Measurements from ENCODE around the gene VPS51.

Gene VPS51

DNA sequence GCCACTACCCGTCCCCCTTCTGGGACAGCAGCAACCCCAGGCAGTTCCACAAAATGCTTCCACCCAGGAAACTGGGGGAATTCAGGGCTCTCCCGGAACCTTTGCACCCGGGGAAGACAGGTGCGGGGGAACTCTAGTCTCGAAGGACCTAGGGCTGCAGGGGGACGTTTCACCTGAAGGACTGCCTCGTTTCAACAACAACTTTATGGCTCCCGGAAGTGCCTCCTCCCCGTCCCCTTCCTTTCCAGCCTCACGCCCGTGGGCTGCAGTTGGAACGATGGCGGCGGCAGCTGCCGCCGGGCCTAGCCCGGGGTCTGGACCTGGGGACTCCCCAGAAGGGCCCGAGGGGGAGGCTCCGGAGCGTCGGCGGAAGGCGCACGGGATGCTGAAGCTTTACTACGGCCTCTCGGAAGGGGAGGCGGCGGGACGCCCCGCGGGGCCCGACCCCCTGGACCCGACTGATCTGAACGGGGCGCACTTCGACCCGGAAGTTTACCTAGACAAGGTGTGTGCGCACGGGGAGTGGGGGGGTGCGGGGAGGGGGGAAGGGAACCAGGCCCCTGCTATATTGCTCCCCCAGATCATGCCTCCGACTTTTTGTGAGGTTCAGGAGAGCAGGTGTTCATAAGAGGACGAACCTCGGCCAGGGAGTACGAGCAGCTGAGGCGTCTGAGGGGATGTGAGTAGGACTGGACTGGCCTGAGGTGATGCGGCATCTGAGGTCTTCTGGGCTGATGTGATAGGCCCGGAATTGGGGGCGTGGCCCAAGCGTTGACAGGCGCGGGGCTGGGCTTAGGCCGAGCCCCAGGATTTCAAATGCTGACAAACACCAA, at the start of gene VPS51:
VPS51 (plus strand) TSS at position 241 of the 833 bp plus-strand sequence; CDS start at position 278, 37 bp downstream.
- DNase-seq: peak; percentile 83

DNA sequence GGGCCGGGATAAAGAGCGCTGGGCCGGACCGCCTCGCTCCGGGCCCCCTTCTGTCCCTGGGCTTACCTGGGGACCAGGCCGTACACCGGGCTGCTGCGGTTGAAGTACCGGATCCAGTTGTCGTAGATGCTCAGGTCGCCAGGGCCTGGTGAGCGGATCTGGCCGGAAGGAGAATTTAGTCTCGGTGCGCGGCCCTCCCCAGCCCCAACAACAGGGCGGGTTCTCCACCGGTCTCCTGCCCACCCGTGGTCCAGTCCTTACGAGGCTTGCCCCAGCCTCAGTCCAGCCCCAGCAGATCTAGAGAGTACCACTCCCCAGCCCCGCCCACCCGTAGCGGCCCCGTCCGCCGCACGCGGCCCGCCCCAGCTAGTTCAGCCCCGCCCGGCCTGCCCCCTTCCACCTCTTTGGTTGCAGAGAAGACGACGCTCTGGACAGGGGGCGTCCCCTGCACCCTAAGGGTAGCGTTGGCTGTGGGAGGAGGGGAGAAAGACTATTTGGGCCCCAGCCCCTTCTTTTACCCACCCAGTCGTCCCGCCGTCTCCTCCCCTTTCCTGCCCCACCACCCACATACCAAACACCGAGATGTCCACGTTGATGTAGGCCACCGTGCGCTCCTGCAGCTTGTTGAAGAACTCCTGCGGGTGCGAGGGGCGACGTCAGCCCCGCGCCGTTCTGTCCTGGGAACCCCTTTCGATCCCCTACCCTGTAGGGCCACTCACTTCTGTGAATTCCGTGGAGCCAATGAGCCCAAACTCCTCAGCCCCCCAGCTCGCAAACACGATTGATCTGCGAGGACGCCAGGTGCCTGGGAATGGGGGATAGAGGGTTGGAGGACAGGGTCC, 48.2 kb upstream of the VPS51 start:
- DNase-seq: no peak

DNA sequence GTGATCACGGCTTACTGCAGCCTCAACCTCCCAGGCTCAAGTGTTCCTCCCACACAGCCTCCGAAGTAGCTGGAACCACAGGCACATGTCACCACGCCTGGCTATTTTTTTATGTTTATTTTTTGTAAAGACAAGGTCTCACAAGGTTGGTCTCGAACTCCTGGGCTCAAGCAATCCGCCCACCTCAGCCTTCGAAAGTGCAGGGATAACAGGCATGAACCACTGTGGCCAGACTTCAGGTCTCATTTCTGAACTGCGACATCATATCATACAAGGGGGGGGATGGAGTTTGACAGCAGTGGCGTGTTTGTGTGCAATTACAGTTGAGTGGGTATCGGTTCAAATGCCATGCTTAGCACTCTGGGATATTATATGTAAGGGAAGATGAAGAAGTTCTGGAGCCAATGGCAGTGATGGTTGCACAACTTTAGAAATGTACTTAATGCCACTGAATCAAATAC, 44.6 kb upstream of the VPS51 start:
- no peak for DNase-seq

DNA sequence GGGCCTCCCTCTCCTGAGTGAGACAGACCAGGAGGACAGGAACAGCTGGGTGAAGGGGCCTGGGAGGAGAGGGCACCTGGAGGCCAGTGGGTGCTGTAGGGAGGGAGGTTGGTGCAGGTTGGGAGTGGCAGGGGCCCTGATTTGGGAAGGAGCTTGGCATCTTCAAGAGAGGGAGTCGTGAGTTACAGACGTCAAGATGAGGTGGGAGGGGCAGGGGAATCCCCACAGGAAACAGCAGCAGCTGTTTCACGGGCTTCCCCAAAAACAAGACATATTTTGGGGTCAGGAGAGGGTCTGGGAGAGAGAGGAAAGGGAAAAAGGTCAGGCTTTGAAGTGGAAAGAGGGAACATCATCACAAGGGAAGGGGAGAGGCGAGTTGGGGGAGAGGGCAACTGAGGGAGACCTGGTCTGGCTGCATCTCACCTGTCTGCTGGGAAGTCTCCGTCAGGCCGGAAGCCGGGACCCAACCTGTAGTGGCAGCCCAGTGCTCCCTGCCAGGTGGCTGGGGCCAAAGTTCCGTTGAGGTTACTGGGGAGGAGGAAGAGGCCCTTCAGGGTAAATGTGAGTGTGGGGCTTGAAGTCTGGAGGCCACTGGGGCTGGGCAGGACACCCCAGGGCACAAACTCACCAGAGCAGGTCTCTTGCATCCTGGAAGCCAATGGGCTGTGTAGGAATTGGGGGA, 42.0 kb upstream of the VPS51 start:
- no peak for DNase-seq

DNA sequence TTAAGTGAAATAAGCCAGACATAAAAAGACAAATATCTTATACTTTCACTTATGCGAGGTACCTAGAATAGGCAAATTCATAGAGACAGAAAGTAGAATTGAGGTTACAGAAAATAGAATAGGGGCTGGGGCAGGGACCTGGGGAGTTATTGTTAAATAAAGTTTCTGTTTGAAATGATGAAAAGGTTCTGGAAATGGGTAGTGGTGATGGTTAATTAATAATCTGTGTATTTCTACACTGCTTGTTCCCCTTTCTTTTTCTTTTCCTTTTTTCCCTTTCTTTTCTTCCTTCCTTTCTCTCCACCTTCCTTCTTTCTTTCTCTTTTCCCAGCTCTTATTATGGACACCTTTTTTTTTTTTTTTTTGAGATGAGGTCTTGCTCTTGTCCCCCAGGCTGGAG, 40.5 kb upstream of the VPS51 start:
- no peak for DNase-seq

DNA sequence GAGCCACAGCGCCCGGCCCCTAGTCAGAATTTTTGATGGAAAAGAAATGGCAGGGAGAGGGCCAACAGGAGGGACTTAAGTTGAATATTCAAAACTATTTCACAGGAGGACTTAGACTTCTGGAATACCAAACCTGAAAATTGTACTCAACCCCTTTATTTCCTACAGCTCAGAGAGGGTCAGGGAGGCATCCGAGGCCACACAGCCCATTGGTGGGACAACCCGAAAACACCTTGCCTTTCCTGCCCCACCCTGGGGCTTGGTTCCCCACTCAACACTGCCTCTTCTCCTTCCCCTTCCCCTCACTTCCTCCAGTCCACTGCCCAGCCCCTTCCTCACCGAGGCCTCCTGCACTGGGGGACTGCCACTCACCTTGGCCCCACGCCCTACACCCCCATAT, 39.0 kb upstream of the VPS51 start:
- DNase-seq: no peak

DNA sequence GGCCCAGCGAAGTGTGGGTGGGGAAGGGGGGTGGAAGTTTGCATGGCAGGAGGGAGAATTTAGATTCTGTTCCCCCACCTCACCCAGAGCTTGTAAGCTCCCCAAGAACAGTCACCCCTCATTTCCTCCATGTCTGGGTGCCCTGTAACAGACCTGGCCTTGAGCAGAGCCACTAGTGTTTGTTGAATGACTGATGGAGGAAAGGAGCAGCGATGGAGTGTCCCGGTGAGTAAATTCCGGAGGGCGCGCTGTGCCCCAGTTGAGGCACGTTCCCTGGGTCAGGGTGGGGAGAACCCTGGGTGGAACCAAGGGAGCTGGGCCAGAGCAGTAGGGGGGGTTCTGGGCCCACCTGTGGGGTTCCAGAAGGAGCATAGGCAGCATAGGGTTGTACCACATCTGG, 38.5 kb upstream of the VPS51 start:
- DNase-seq: no peak

DNA sequence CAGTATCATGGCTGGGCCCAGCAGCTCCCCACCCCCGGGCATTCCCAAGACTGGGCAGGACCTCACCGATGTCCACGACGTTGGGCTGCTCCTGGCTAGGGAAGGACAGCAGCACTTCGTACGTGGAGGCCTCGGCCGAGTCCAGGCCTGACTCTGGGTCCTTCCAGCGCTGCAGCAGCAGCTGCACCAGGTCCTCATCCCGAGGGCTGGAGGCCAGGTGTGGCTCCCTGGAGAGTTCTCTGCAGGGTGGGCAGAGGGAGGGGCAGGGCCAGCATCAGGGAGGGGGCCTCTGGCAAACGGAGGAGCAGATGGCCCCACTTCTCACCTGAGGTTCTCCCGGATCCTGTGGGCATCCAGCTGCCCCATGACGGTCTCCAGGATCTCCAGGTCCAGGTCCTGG, 38.0 kb upstream of the VPS51 start:
- no peak for DNase-seq

DNA sequence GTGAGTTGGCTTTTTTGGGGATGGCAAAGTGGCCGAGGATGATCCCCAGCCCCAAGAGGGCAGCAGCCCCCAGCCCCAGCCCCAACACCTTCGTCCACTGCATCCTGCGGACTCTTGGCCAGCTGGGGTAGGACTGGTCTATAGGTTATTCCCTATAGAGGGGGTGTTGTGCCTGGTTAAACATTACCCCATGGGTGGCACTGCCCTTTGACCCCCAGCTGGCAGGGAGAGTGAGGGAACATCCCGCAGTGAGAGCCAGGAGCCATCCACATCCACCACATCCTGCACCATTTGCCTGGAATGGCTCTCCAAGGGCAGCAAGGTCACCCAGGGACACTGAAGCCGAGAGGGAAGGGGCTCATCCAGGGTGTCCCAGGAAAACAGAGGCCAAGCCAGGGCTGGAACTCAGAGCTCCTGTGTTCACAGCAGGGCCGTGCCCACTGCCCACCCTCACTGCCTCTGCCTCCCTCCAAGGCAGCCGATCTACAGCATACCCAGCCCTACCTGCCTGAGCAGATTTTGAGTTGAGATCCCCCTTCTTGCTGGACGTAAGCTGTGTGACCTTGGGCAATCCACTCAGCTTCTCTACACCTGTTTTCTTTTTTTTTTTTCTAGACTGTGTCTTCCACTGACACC, 37.5 kb upstream of the VPS51 start, which contains the start of gene NAALADL1:
NAALADL1 (minus strand) TSS at position 135 of the 636 bp plus-strand sequence; CDS start at position 103, 32 bp downstream.
- no peak for DNase-seq

DNA sequence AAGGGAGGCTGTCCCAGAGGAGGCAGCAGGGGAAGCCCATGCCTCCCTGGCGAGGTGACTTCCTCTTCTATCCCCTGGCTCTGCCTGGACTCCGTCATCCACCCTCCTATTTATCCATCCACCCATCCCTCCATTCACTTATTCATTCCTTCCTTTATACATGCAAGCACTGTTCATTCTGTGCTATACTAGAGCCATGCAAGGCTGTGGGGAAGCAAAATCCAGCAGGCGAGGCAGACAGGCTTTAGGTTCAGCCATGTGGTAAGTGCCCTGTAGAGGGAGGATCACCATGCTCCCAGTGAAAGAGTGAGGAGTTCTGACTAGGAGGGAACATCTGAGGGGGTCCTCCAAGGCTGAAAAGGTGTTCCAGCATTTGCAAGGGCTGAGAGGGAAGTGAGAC, 36.5 kb upstream of the VPS51 start:
- DNase-seq: no peak

DNA sequence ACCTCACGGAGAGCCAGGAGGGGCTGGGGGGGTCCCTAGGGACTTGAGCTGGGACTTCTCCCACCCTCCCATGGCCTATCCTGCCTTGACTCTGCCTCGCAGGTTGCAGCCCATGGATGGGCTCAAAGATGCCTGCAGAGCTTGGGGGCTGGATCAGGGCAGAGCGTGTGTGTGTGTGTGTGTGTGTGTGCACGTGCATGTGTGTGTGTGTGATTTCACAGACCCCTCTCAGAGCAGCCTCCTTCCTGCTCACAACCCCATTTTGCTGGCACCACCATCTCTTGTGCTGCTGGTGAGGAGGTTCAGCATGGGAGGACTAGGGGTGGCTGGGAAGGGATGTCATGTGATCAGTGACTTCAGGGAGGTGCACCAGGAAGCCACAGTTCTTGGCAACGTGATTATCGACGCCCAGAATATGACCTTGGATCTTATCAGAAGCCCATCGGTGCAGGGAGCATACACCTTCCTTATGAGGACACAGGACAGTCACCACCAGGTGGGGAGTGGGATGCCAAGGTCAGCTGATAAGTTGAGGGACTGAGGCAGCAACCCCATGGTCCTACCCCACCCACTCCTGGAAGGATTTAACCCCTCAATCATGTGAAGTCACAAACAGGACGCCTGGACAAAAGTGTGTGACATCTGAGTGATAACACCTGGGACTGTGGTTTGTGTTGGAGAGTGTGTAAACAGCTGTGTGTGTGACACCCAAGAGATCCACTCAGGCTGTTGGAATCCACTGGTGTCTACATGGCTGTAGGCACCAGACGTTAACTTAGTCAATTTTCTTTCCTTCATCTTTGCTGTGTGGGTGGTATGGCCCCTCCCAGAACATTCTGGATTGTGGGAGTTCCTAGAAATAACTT, 35.8 kb upstream of the VPS51 start:
- no peak for DNase-seq

DNA sequence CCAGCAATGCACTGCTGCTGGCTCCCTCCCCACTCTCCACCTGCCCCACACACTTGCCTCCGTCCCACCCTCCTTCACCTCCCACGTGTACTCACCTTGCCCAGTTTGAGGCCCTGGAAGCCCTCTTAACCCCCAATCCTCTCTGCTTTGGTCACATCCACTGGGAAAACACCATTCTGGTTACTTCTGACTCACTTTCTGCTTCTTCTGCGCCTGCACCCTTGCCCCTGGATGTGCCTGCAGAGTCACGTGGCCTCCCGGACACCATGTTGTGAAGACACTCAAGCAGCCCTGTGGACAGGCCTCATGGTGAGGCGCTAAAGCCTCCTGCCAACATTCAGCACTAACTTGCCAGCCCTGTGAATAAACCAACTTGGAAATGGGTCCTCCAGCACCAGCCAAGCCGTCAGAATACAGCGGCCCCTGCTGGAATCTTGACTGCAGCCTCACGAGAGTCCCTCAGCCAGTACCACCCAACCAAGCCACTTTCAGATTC, 35.1 kb upstream of the VPS51 start:
- DNase-seq: no peak

DNA sequence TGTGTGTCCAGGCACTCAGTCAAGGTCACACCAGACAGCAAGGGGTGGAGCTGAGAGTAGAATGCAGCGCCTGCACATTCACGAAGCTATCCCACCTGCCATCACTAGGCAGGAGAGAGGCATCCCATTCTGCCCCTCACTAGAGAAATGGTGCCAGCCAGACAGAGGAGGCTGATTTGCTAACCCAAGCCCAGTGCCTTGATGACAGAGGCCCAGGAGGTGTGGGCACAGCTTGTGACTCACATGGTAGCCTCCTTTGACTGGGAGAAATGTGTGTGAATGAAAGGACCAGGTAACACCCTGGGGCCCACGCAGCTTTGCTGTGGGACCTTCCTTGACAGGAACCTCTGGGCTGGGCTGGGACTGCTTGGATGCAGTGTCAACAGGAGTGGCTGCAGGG, 32.5 kb upstream of the VPS51 start:
- no peak for DNase-seq

DNA sequence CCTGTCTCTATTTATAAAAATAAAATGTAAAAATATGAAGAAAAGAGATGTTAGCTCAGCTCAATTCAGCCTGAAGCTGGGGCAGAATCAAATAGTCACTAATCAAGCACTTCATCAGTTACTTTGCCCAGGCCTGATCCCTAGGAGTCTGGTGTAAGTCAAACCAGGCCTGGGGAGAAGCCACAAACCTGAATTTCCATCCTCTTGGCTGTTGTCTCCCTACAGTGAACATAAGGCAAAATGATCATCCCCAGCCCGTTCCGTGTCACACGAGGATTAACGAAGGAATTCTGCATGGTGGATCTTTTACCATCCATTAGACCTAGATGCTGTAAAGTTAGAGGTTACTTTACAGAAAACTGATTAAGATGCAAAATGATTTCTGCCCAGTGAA, 31.2 kb upstream of the VPS51 start:
- no peak for DNase-seq

DNA sequence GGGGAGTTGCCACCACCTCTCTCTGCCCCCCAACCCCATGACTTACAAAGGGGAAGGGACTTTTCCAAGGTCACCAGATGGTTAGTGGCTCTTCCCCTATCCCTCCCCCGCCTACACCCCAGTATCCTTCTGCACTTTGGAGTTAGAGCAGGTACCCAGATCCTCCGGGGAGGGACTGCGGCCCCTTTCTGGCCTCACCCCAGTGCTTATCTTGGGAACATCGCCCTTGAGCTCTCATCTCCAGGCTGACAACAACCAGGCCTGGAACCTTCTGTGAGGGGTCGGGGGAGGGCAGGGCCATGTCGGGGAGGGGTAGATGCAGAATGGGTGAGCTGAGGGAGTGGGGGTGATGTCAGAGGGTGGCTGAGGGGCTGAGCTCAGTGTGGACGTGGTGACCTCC, 30.2 kb upstream of the VPS51 start:
- no peak for DNase-seq

DNA sequence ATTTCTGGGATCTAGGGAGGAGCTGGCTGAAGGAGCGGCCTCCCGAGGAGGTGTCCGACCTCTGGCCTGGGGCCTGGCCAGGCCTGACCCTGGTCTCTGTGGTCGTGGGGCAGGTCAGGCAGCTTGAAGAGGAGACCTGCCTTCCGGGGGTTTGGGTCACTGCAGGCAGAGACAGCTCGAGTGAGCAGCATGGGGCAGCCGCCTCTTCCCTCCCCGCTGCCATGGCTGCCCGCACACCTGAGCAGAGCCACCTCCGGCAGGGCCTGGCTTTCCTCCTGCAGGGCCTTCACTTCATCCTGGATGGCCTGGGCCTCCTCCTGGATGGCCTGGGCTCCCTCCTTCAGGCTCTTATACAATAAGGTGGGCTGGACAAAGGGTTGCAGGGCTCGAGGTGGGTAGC, 29.7 kb upstream of the VPS51 start:
- no peak for DNase-seq

DNA sequence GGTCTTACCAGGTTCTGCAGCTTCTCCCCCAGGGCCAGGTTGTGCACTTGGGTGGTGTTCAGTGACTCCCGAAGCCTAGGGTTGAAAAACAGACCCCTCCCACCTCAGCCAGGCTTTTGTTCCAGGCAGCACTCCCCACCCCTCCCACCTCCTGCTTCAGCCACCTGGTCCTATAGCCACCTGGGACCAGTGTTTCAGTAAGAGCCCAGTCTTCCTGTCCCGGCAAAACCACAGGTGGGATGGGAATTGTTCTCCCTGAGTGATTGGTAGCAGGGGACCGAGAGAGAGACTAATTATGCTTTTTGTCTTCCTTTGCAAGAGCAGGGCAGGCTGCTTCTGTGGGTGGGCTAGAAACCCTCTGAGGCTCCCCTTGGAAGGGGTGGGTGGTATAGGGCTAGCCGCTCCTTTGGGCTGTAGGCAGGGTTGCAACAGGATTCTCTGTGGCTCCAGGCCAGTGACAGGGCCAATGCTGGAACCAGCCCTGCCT, 29.2 kb upstream of the VPS51 start:
- peak; percentile 89 for DNase-seq

DNA sequence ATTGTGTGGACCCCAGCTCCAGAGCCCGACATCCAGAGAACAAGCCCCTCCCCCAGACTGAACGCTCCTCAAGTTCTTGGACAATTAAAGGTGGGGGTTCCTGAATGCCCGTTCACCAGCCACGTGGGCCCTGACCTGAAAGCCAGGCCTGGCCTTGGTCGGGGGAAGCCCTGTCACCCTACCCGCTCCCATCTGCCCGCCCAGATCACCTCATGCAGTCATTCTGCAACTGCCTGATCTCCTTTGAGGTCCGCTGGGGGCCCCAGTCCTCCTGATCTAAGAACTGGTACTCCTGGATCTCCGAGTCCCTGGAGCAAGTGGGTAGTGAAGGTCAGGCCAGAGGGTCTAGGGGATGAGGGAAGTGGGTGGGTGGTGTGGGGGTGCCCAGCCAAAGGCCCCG, 28.6 kb upstream of the VPS51 start:
- DNase-seq: no peak

DNA sequence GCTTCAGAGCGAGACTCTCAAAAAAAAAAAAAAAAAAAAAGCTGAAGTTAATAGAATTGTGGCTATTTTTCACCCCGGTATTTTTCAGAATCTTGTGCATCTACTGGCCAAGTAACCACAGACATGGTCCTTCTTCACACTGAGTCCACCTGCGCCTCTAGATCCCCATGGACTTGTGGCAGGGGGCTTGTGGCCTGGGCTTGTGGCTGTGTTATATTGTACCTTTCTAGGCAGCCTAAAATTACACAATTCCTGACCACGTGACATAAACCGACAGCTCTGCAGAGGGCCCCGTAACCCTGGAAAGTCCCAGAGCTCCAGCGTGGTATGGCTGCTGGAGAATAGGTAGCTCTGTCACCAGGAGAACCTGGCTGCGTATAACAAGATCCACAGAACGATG, 26.8 kb upstream of the VPS51 start:
- DNase-seq: no peak

DNA sequence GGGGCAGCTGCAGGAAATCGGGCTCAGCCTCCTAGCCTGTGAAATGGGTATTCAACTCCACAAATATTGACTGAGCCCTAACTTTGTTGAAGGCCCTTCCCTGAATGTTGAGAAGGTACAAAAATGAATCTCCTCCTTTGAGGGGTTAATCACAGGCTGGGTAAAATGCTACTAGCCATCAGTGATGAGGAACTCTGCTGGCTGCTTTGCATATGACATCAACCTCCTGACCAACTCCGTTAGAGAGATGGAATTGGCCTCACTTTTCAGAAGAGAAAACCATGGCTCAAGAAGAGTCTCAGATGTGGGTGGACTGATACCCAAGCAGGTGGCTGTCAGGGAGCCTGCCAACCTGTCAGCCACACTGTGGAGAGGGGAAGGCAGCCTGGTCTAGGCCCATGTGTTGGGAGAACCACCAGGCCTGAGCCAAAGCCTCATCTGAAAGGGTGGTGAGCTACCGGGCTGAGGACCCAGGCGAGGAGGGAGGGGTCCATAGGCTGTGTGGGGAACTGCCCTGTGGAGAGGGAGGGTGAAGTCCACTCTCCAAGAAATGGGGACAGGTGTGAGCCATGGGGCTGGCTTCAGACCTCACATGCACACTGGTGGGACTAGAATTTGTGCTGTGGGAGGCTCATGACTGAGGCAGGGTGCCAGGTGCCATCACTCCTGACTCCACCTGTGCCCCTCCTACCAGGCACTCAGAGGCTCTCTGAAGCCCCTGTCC, 23.9 kb upstream of the VPS51 start:
- no peak for DNase-seq

DNA sequence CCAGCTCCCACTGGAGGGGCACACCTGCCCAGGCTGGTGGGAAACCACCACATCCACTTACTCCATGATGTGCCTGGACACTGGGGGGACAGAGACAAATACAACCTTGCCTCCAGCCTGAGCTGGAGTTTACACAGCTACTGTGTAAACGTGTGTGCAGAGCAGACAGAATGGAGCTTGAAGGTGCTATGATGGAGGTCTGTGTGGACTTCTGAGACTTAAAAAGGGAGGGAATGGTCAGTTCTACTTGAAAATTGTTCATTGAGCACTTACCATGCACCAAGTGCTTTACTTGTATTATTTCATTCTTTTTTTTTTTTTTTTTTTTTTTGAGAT, 23.4 kb upstream of the VPS51 start:
- DNase-seq: no peak

Measured in DMS79 treated with DMSO at 0.1 percent for 48 hours (cell line).